Psoas muscle (tissue), 8 donors: ENCODE measurements around the gene DACH1. TPM values are rescaled to one million over a fixed set of nuclear protein-coding genes. Genes with fewer than 3 reads are reported as not detected.

ENCODE experiments used
- ATAC-seq, 4 donors: fragments of 200-7000 bp; cut with Tn5 transposase; one replicate each; pipeline ENCODE4 v1.9.1; 2020; ENCODE audit warnings: moderate library complexity in 3 of 4, mild to moderate bottlenecking in 2 of 4
- DNase-seq, 2 donors: peaks; one replicate each; pipeline ENCODE4 v3.0.0-alpha.2; 2020
- H3K27ac ChIP-seq: fragments of 200-600 bp; one replicate; pipeline ENCODE4 v1.8.0; 2022
- H3K27me3 ChIP-seq, 3 donors: fragments of 200-600 bp in 1 of 3; one replicate each; pipeline versions ENCODE4 v1.6.1 to v1.8.0; 2013 to 2022; ENCODE audit warnings: low read length in 2 of 3, mild to moderate bottlenecking in 2 of 3, moderate library complexity in 1 of 3; ENCODE audit not compliant: insufficient read depth in 3 of 3
- H3K36me3 ChIP-seq, 2 donors: fragments of 200-600 bp in 1 of 2; one replicate each; pipeline versions ENCODE4 v1.6.1 to v1.8.0; 2013 to 2022; ENCODE audit warnings: low read depth in 1 of 2, mild to moderate bottlenecking in 1 of 2, moderate library complexity in 1 of 2; ENCODE audit not compliant: insufficient read depth in 1 of 2
- H3K4me1 ChIP-seq: fragments of 200-600 bp; one replicate; pipeline ENCODE4 v1.8.0; 2022
- H3K4me3 ChIP-seq: fragments of 200-600 bp; one replicate; pipeline ENCODE4 v1.8.0; 2022; ENCODE audit warnings: mild to moderate bottlenecking
- H3K9me3 ChIP-seq: fragments of 200-600 bp; one replicate; pipeline ENCODE4 v1.8.0; 2022
- CTCF ChIP-seq: fragments of 200-600 bp; IDR thresholded peaks from one replicate; pipeline ENCODE4 v1.8.0; 2022; ENCODE audit warnings: antibody characterized with exemption
- WGBS, 3 donors: extraction: QIAGEN DNeasy Blood & Tissue Kit; methylation state at CpG; one replicate each; pipeline versions ENCODE4 v1.1.6 to v1.1.7; 2013; 5-methylcytosine and 5-hydroxymethylcytosine counted together
- intact Hi-C, 2 donors: fragments of 100-400 bp; cut with DNase I; formaldehyde crosslinking; loops; one replicate each; pipeline versions ENCODE4 v1.11.0 to v1.14.2; 2022
- polyA plus RNA-seq, 3 donors: library from polyadenylated mRNA; stranded (reverse); fragments of 200-250 nt; gene quantifications; one replicate each; pipeline ENCODE4 v1.2.3, GENCODE V29; 2013
- total RNA-seq, 4 donors: library from RNA; stranded (reverse); fragmentation: NEBNext Ultra II Directional in 2 of 4; extraction: Animal tissue kit (Norgen Biotek cat#: 25700) in 2 of 4; gene quantifications; one replicate each; pipeline versions ENCODE4 v1.2.1 to v1.2.4, GENCODE V29; 2021 to 2023
- donor health status: healthy with polysubstance abuse.
- donor health status: DM: no; HTN: no; CAD: no; lungs with moderate emphysema.
- donor health status: Bipolar disorder and iron deficiency.
- donor health status: healthy.
- donor health status: DM: yes; HTN: yes; CAD: no.
- donor health status: DM: no; HTN: no; CAD: no.
- donor health status: DM: no; HTN: no; CAD: no.
- donor health status: DM: yes; HTN: yes; CAD: no.

DACH1 gene
- total and polyA plus RNA-seq, 7 donors = 0.51 to 3.6 (median 1.1) TPM

DNA sequence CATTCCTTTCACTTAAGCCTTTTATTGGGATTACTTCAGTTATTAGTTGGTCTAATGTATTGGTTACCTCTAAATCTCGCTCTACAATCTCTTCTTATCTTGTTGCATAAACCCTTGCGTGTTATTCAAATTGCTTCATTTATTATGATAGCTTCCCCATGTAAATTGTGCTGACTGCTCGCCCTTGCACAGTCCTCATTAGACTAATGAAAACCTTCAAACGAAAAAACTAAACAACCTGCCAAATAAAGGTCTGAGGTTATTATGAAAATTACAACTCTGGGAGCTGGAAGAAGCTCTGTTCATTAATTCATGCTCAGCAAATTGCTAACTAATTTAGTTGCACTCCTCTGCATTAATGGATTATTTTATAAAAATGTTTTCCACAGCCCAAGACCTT, 320.1 kb downstream of the DACH1 start:
- TF ChIP-seq CTCF = no peak
- Histone ChIP-seq H3K4me1 (no peaks in the 10 kb centered on the region), H3K9me3 (no peaks in the 10 kb centered on the region), H3K4me3 (no peak overlapping the region), H3K27ac (no peak overlapping the region), H3K27me3 (no peaks in the 10 kb centered on the region), H3K36me3 (no peaks in the 10 kb centered on the region)
- intact Hi-C loops = no loop called here
- no peak for ATAC-seq
- WGBS, 3 donors = 86 to 87% (median 87%) methylated on average over 4 of the region's 4 CpGs
- no peak for DNase-seq

- H3K9me3 ChIP-seq = no peaks in the 10 kb centered on the region
- no peak overlapping the region for H3K27ac ChIP-seq
- no peaks in the 10 kb centered on the region for H3K4me1 ChIP-seq
- H3K4me3 ChIP-seq = no peak overlapping the region
- H3K36me3 ChIP-seq = no peaks in the 10 kb centered on the region
- intact Hi-C loops = no loop called here
- TF ChIP-seq CTCF = no peak
- 17 to 30% (median 22%) methylated on average over 1 of the region's 1 CpG for WGBS, 3 donors
- DNase-seq (no peak), ATAC-seq (no peak)
- H3K27me3 ChIP-seq = no peaks in the 10 kb centered on the region
These were observed 326.9 kb downstream of the DACH1 start for GRCh38 chr13:71540098-71540497.

DNA sequence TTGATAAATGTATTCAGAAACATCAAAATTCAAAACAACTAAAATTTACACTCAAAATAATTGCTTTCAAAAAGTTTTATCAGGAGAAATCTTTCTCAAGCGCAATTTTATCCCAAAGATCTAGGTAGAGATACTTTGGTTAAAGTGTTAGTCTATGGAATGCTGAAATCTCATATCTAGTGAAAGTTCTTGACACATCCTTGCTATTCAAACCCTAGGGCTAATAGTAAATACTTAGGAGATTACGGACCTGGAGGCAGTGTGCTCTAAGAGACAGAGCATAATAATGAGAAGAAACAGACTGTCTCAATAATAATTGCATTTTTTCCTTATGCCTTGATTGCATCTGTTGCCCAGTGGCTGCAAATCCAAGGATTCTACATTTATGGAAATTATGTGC, 330.8 kb downstream of the DACH1 start:
- Histone ChIP-seq H3K36me3 (no peaks in the 10 kb centered on the region), H3K27me3 (no peaks in the 10 kb centered on the region), H3K27ac (no peak overlapping the region), H3K4me3 (no peak overlapping the region), H3K9me3 (no peaks in the 10 kb centered on the region), H3K4me1 (no peaks in the 10 kb centered on the region)
- TF ChIP-seq CTCF = no peak
- DNase-seq = no peak
- 97 to 98% (median 97%) methylated on average over 2 of the region's 2 CpGs for WGBS, 3 donors
- intact Hi-C loops = no loop called here
- ATAC-seq = no peak

DNA sequence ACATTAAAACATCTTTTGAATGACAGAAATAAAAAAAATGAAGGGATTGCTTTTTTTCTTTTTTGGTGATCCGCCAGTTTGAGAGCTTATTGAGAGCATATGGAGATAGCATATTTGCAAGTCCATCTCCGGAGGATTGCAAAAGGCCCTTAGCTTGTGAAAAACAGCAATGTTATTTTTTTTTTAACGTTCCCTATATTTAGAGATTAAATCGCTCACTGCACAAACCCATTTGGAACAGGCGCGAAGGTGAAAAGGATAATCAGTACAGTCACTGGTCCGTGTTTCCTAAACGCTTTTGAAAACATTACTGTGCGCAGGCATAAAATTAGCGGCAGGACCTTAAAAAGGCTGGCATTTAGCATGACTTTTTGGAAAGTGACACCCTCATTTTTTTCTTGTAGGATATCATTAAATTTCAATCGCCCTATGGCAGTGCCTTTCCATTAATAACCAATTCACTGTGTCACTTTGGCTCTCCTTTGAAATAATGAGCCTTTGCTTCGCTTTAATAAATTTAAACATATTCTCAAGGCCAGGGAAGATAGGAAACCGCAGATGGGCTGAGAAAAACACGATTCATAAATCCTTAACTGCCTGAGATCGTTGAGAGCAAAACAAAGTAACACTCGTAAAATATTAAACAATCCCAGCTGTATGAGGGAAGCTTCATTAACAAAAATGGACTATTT, 342.2 kb downstream of the DACH1 start:
- TF ChIP-seq CTCF = no peak
- H3K27me3 ChIP-seq = no peaks in the 10 kb centered on the region
- no peak for DNase-seq
- H3K36me3 ChIP-seq = no peaks in the 10 kb centered on the region
- H3K9me3 ChIP-seq = no peaks in the 10 kb centered on the region
- peak overlapping the region; percentile 16 for H3K4me3 ChIP-seq
- H3K27ac ChIP-seq = no peak overlapping the region
- ATAC-seq = no peak
- intact Hi-C loops = no loop called here
- H3K4me1 ChIP-seq = no peaks in the 10 kb centered on the region
- WGBS, 3 donors = 24 to 38% (median 30%) methylated on average over 16 of the region's 16 CpGs

- intact Hi-C loops = no loop called here
- Histone ChIP-seq H3K9me3 (no peaks in the 10 kb centered on the region), H3K27ac (no peak overlapping the region), H3K36me3 (no peaks in the 10 kb centered on the region), H3K4me1 (no peaks in the 10 kb centered on the region), H3K4me3 (no peak overlapping the region), H3K27me3 (no peaks in the 10 kb centered on the region)
- no peak for ATAC-seq
- WGBS, 3 donors = 86 to 92% (median 90%) methylated on average over 3 of the region's 3 CpGs
- no peak for DNase-seq
- TF ChIP-seq CTCF = no peak
These were observed 342.8 kb downstream of the DACH1 start for GRCh38 chr13:71524245-71524612.
